ENCODE data around the gene CERS3.

Gene CERS3

GRCh38 chr15:100405179-100405578, 123.6 kb downstream of the CERS3 start:
- no peak for DNase-seq (ENCODE audit: low spot score)
- H3K27ac ChIP-seq = no peak overlapping the region
- no peak overlapping the region for H3K4me3 ChIP-seq
- no peak for TF ChIP-seq CTCF (IDR thresholded peaks at IDR 0.05)

GRCh38 chr15:100400996-100401395, 127.8 kb downstream of the CERS3 start:
- DNase-seq (ENCODE audit: low spot score) = no peak
- Histone ChIP-seq H3K27ac (no peak overlapping the region), H3K4me3 (no peak overlapping the region)
- TF ChIP-seq CTCF (IDR thresholded peaks at IDR 0.05) = no peak

GRCh38 chr15:100394736-100395440, 133.9 kb downstream of the CERS3 start:
- no peak overlapping the region for H3K27ac ChIP-seq
- DNase-seq (ENCODE audit: low spot score) = no peak
- no peak overlapping the region for H3K4me3 ChIP-seq
- no peak for TF ChIP-seq CTCF (IDR thresholded peaks at IDR 0.05)

- H3K4me3 ChIP-seq = no peak overlapping the region
- no peak overlapping the region for H3K27ac ChIP-seq
- TF ChIP-seq CTCF (IDR thresholded peaks at IDR 0.05) = no peak
- DNase-seq (ENCODE audit: low spot score) = no peak
Measured at GRCh38 chr15:100393008-100393407, 135.7 kb downstream of the CERS3 start.

- no peak for TF ChIP-seq CTCF (IDR thresholded peaks at IDR 0.05)
- no peak for DNase-seq (ENCODE audit: low spot score)
- Histone ChIP-seq H3K27ac (no peak overlapping the region), H3K4me3 (no peak overlapping the region)
Measured at GRCh38 chr15:100385300-100386050, 143.3 kb downstream of the CERS3 start.

- Histone ChIP-seq H3K27ac (no peak overlapping the region), H3K4me3 (no peak overlapping the region)
- no peak for DNase-seq (ENCODE audit: low spot score)
- TF ChIP-seq CTCF (IDR thresholded peaks at IDR 0.05) = no peak
Measured at GRCh38 chr15:100384108-100384410, 144.7 kb downstream of the CERS3 start.

All from coronary artery (tissue), 2 donors.